Thymus (tissue), 11 donors: ENCODE measurements around the gene CFAP119. TPM values are rescaled to one million over a fixed set of nuclear protein-coding genes. Genes with fewer than 3 reads are reported as not detected.

Experiments used
- DNase-seq, 9 donors: peaks; one replicate each; pipeline ENCODE4 v3.0.0-alpha.2; 2013; ENCODE audit warnings: low spot score in 9 of 9, low read depth in 6 of 9, missing footprints in 1 of 9
- H3K27ac ChIP-seq, 2 donors: one replicate each; pipeline ENCODE4 v1.5.1; 2013; ENCODE audit warnings: control low read depth in 1 of 2, low read depth in 1 of 2, low read length in 1 of 2, mild to moderate bottlenecking in 1 of 2, moderate library complexity in 1 of 2
- H3K27me3 ChIP-seq, 2 donors: one replicate each; pipeline ENCODE4 v1.5.1; 2013; ENCODE audit warnings: low read length in 1 of 2; ENCODE audit not compliant: control insufficient read depth in 2 of 2, insufficient read depth in 1 of 2
- H3K36me3 ChIP-seq, 2 donors: one replicate each; pipeline ENCODE4 v1.5.1; 2013; ENCODE audit warnings: low read length in 1 of 2, mild to moderate bottlenecking in 1 of 2, moderate library complexity in 1 of 2; ENCODE audit not compliant: control insufficient read depth in 2 of 2, insufficient read depth in 2 of 2
- H3K4me1 ChIP-seq, 2 donors: one replicate each; pipeline ENCODE4 v1.5.1; 2013; ENCODE audit warnings: low read length in 2 of 2; ENCODE audit not compliant: control insufficient read depth in 2 of 2, insufficient read depth in 2 of 2
- H3K4me3 ChIP-seq, 2 donors: one replicate each; pipeline ENCODE4 v1.5.1; 2013; ENCODE audit warnings: low read length in 2 of 2, control low read depth in 1 of 2, mild to moderate bottlenecking in 1 of 2
- H3K9me3 ChIP-seq, 2 donors: one replicate each; pipeline ENCODE4 v1.5.1; 2013; ENCODE audit warnings: low read length in 1 of 2, mild to moderate bottlenecking in 1 of 2; ENCODE audit not compliant: control insufficient read depth in 2 of 2, insufficient read depth in 1 of 2
- WGBS: extraction: QIAGEN DNeasy Blood & Tissue Kit; methylation state at CpG from one replicate; pipeline ENCODE4 v1.1.7; 2013; 5-methylcytosine and 5-hydroxymethylcytosine counted together
- polyA plus RNA-seq: library from polyadenylated mRNA; stranded (reverse); fragments of 200-250 nt; gene quantifications from one replicate; pipeline ENCODE4 v1.2.3, GENCODE V29; 2013
- total RNA-seq: library from RNA; stranded (reverse); fragments of 120-200 nt; gene quantifications from one replicate; pipeline ENCODE4 v1.2.4, GENCODE V29; 2013
- donor health status: healthy.

CFAP119 gene
- total and polyA plus RNA-seq, 2 donors, result 4.8 to 19.6 TPM

- no peak overlapping the region for H3K27ac ChIP-seq
- no peak overlapping the region for H3K4me3 ChIP-seq
- H3K36me3 ChIP-seq, result peaks cover 79 to 81% of the 10 kb centered on the region in 2 donors
- no peak for DNase-seq
- H3K9me3 ChIP-seq, result no peaks in the 10 kb centered on the region
- WGBS, result 98% methylated on average over 10 of the region's 10 CpGs
- H3K27me3 ChIP-seq, result no peaks in the 10 kb centered on the region
- no peaks in the 10 kb centered on the region for H3K4me1 ChIP-seq
Measured at GRCh38 chr16:30722916-30723315, 38.9 kb downstream of the CFAP119 start.

- DNase-seq, result no peak
- Histone ChIP-seq H3K4me3 (no peak overlapping the region), H3K27ac (no peak overlapping the region), H3K9me3 (no peaks in the 10 kb centered on the region), H3K27me3 (no peaks in the 10 kb centered on the region), H3K4me1 (no peaks in the 10 kb centered on the region), H3K36me3 (peaks cover 79 to 81% of the 10 kb centered on the region in 2 donors)
- 92% methylated on average over 6 of the region's 6 CpGs for WGBS
Measured at GRCh38 chr16:30722443-30722842, 39.4 kb downstream of the CFAP119 start.

GRCh38 chr16:30721606-30722005, 40.3 kb downstream of the CFAP119 start:
- Histone ChIP-seq H3K9me3 (no peaks in the 10 kb centered on the region), H3K27ac (no peak overlapping the region), H3K4me3 (no peak overlapping the region), H3K36me3 (peaks cover 83 to 87% of the 10 kb centered on the region in 2 donors), H3K27me3 (no peaks in the 10 kb centered on the region), H3K4me1 (no peaks in the 10 kb centered on the region)
- DNase-seq, result no peak
- 97% methylated on average over 1 of the region's 1 CpG for WGBS

- Histone ChIP-seq H3K36me3 (peaks cover 84 to 87% of the 10 kb centered on the region in 2 donors), H3K4me3 (no peak overlapping the region), H3K9me3 (no peaks in the 10 kb centered on the region), H3K27me3 (no peaks in the 10 kb centered on the region), H3K4me1 (no peaks in the 10 kb centered on the region), H3K27ac (no peak overlapping the region)
- DNase-seq, result no peak
- 99% methylated on average over 8 of the region's 8 CpGs for WGBS
Measured at GRCh38 chr16:30721167-30721566, 40.7 kb downstream of the CFAP119 start.

GRCh38 chr16:30720694-30721093, 41.2 kb downstream of the CFAP119 start:
- H3K9me3 ChIP-seq, result no peaks in the 10 kb centered on the region
- 85% methylated on average over 9 of the region's 9 CpGs for WGBS
- no peak overlapping the region for H3K4me3 ChIP-seq
- H3K27ac ChIP-seq, result no peak overlapping the region
- H3K36me3 ChIP-seq, result peaks cover 89 to 91% of the 10 kb centered on the region in 2 donors
- no peak for DNase-seq
- H3K4me1 ChIP-seq, result no peaks in the 10 kb centered on the region
- no peaks in the 10 kb centered on the region for H3K27me3 ChIP-seq

- no peak overlapping the region for H3K27ac ChIP-seq
- H3K4me1 ChIP-seq, result no peaks in the 10 kb centered on the region
- DNase-seq, result no peak
- H3K36me3 ChIP-seq, result peaks cover 85 to 90% of the 10 kb centered on the region in 2 donors
- no peaks in the 10 kb centered on the region for H3K9me3 ChIP-seq
- no peaks in the 10 kb centered on the region for H3K27me3 ChIP-seq
- H3K4me3 ChIP-seq, result no peak overlapping the region
- 97% methylated on average over 11 of the region's 11 CpGs for WGBS
Measured at GRCh38 chr16:30720086-30720485, 41.8 kb downstream of the CFAP119 start.

GRCh38 chr16:30715750-30716445, 46.0 kb downstream of the CFAP119 start:
- no peak overlapping the region for H3K4me3 ChIP-seq
- no peaks in the 10 kb centered on the region for H3K4me1 ChIP-seq
- H3K9me3 ChIP-seq, result no peaks in the 10 kb centered on the region
- no peaks in the 10 kb centered on the region for H3K27me3 ChIP-seq
- DNase-seq, result peak in 1 of 9 donors; percentile 18
- WGBS, result 96% methylated on average over 17 of the region's 17 CpGs
- H3K36me3 ChIP-seq, result peaks cover 79 to 87% of the 10 kb centered on the region in 2 donors
- no peak overlapping the region for H3K27ac ChIP-seq

GRCh38 chr16:30711712-30712111, 50.1 kb downstream of the CFAP119 start:
- Histone ChIP-seq H3K36me3 (peaks cover 89 to 95% of the 10 kb centered on the region in 2 donors), H3K9me3 (no peaks in the 10 kb centered on the region), H3K27ac (no peak overlapping the region), H3K4me1 (no peaks in the 10 kb centered on the region), H3K4me3 (no peak overlapping the region), H3K27me3 (no peaks in the 10 kb centered on the region)
- DNase-seq, result no peak
- 98% methylated on average over 1 of the region's 1 CpG for WGBS

GRCh38 chr16:30710971-30711370, 50.9 kb downstream of the CFAP119 start:
- DNase-seq, result no peak
- no peaks in the 10 kb centered on the region for H3K27me3 ChIP-seq
- 98% methylated on average over 4 of the region's 4 CpGs for WGBS
- H3K36me3 ChIP-seq, result peaks cover 86 to 95% of the 10 kb centered on the region in 2 donors
- no peak overlapping the region for H3K4me3 ChIP-seq
- H3K4me1 ChIP-seq, result no peaks in the 10 kb centered on the region
- no peaks in the 10 kb centered on the region for H3K9me3 ChIP-seq
- H3K27ac ChIP-seq, result no peak overlapping the region
